Glutamatergic neuron (in vitro differentiated cells): ENCODE measurements around the gene XRCC4. TPM values are rescaled to one million over a fixed set of nuclear protein-coding genes. Genes with fewer than 3 reads are reported as not detected.

Experiments
- DNase-seq: peaks from one replicate; pipeline ENCODE4 v3.0.0; 2022
- H3K27ac Mint-ChIP-seq: one replicate; pipeline ENCODE4 v1.8.0; 2020; ENCODE audit warnings: mild to moderate bottlenecking, mixed read lengths, inconsistent platforms; ENCODE audit not compliant: unreplicated experiment
- H3K27me3 Mint-ChIP-seq: one replicate; pipeline ENCODE4 v1.8.0; 2020; ENCODE audit warnings: mild to moderate bottlenecking, moderate library complexity, mixed read lengths, inconsistent platforms; ENCODE audit not compliant: unreplicated experiment
- H3K36me3 Mint-ChIP-seq: one replicate; pipeline ENCODE4 v1.8.0; 2020; ENCODE audit warnings: mild to moderate bottlenecking, mixed read lengths, inconsistent platforms; ENCODE audit not compliant: unreplicated experiment
- H3K4me1 Mint-ChIP-seq: one replicate; pipeline ENCODE4 v1.8.0; 2020; ENCODE audit warnings: mild to moderate bottlenecking, low read depth, mixed read lengths, inconsistent platforms; ENCODE audit not compliant: unreplicated experiment
- H3K4me3 Mint-ChIP-seq: one replicate; pipeline ENCODE4 v1.8.0; 2020; ENCODE audit warnings: mild to moderate bottlenecking, mixed read lengths, inconsistent platforms; ENCODE audit not compliant: unreplicated experiment
- H3K9me3 Mint-ChIP-seq: one replicate; pipeline ENCODE4 v1.8.0; 2020; ENCODE audit warnings: mild to moderate bottlenecking, moderate library complexity, mixed read lengths, inconsistent platforms; ENCODE audit not compliant: unreplicated experiment
- CTCF ChIP-seq: fragments of 200-600 bp; sonication (generic); IDR thresholded peaks from one replicate; pipeline ENCODE4 v1.5.0; 2021; ENCODE audit not compliant: partially characterized antibody, unreplicated experiment
- total RNA-seq: library from RNA; stranded (reverse); fragmentation: NEBNext Ultra II Directional; extraction: Animal tissue kit (Norgen Biotek cat#: 25700); gene quantifications from one replicate; pipeline ENCODE4 v1.2.1, GENCODE V29; 2021; ENCODE audit not compliant: unreplicated experiment

Gene XRCC4
- total RNA-seq, 1 donor from 2014 or later: 5.9 TPM

DNA sequence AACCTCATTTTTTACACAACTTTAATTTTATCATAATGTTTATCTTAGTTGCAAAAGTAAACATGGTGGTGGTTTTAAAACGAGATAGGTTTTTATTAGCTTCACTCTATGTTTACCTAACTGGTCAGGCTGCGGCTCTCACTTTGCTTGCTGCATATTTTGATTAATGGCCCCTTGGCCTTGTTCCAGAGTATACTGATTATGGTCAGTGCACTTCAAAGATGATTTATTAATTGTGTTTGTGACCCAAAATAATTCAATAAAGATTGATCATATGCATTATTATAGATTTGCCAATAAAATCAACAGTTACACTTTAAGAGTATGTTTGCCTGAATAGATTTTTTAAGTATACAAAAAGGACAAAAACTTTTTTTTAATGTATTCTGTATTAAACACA, 188.0 kb downstream of the XRCC4 start:
- Mint-ChIP-seq H3K36me3 (no peaks in the 10 kb centered on the region), H3K4me1 (no peaks in the 10 kb centered on the region), H3K27me3 (no peaks in the 10 kb centered on the region), H3K4me3 (no peak overlapping the region), H3K27ac (no peak overlapping the region), H3K9me3 (no peaks in the 10 kb centered on the region)
- no peak for TF ChIP-seq CTCF
- DNase-seq: no peak

DNA sequence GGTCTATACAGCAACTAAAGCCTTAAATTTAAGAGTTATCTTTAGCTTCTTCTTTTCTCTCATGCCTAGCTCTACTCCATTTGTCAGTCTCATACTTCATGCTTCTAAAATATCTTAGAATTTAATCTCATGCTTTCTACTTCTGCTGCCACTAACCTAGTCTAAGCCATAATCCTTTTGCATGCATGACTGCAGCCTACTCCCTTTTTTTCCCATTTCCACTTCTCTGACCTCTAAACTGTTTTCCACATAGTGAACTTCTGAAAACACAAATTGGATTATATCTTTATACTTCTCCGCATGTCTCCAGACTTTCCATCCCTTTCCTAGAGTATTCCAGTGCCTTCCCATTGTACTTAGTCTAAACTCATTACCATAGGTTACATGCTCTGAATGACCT, 193.0 kb downstream of the XRCC4 start:
- Mint-ChIP-seq H3K4me3 (no peak overlapping the region), H3K4me1 (no peaks in the 10 kb centered on the region), H3K36me3 (no peaks in the 10 kb centered on the region), H3K27me3 (no peaks in the 10 kb centered on the region), H3K9me3 (peaks cover 4% of the 10 kb centered on the region), H3K27ac (no peak overlapping the region)
- no peak for DNase-seq
- no peak for TF ChIP-seq CTCF

DNA sequence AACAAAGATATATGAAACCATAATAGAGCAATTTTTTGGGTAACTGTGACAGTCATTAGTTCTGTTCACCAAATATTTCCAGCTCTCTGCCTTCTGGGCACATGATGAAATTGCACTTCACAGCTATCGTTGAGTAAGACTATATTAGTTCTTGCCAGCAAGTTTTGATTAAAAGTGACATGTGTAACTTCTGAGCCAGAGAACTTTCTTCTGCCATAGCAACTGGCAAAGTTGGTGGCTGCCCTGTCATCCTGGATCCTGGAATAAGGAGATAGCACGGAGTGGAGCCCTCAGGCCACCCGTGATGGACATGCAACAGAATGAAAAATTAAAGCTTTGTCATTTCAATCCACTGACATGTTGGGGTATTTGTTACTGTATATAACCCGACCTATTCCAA, 199.8 kb downstream of the XRCC4 start:
- Mint-ChIP-seq H3K27ac (no peak overlapping the region), H3K4me3 (no peak overlapping the region), H3K36me3 (no peaks in the 10 kb centered on the region), H3K27me3 (no peaks in the 10 kb centered on the region), H3K4me1 (no peaks in the 10 kb centered on the region), H3K9me3 (peaks cover 4% of the 10 kb centered on the region)
- no peak for TF ChIP-seq CTCF
- no peak for DNase-seq

DNA sequence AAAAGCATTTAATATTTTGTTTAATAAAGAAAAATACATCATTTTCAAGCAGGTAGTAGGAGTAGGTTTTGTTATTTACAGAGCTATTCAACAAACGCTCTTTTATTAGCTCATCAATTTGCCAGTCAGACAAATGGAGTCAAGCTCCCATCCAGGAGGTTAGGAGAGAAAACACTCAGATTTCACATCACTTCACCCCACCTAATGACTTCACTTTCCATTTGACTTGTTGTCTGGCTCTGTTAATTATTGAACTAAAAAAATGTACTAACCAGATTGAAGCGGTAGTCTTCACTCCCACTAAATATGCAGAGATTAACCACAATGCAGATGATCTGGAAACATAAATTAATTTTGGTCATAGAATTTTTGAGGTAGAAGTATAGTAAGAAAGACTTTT, 200.6 kb downstream of the XRCC4 start:
- no peaks in the 10 kb centered on the region for H3K36me3 Mint-ChIP-seq
- no peaks in the 10 kb centered on the region for H3K4me1 Mint-ChIP-seq
- no peak for DNase-seq
- peaks cover 4% of the 10 kb centered on the region for H3K9me3 Mint-ChIP-seq
- no peaks in the 10 kb centered on the region for H3K27me3 Mint-ChIP-seq
- no peak overlapping the region for H3K4me3 Mint-ChIP-seq
- H3K27ac Mint-ChIP-seq: no peak overlapping the region
- no peak for TF ChIP-seq CTCF

- Mint-ChIP-seq H3K9me3 (no peaks in the 10 kb centered on the region), H3K36me3 (no peaks in the 10 kb centered on the region), H3K27ac (no peak overlapping the region), H3K4me3 (no peak overlapping the region), H3K27me3 (no peaks in the 10 kb centered on the region), H3K4me1 (no peaks in the 10 kb centered on the region)
- no peak for DNase-seq
- TF ChIP-seq CTCF: no peak
These were observed 203.8 kb downstream of the XRCC4 start for GRCh38 chr5:83281176-83281575.
